ENCODE results near the gene DAPK3. TPM values are rescaled to one million over a fixed set of nuclear protein-coding genes. Genes with fewer than 3 reads are reported as not detected.

DAPK3 gene
- total RNA-seq, 4 donors from 2014 or later, result 38.2 to 60.4 (median 45.9) TPM

GRCh38 chr19:3916033-3916432, 54.9 kb downstream of the DAPK3 start:
- WGBS, 2 donors, result 85 to 95% methylated on average over 5 of the region's 5 CpGs
- TF ChIP-seq POLR2A (IDR thresholded peaks at IDR 0.05) (no peak), CTCF (IDR thresholded peaks at IDR 0.05) (no peak)
- H3K4me3 ChIP-seq, result no peak overlapping the region
- intact Hi-C loops (cut with DNase I), result no loop called here
- no peaks in the 10 kb centered on the region for H3K4me1 ChIP-seq
- H3K36me3 ChIP-seq, result no peaks in the 10 kb centered on the region
- H3K9me3 ChIP-seq, result peaks cover 0 to 7% (median 4%) of the 10 kb centered on the region in 3 donors
- H3K27me3 ChIP-seq, result no peaks in the 10 kb centered on the region
- no peak for DNase-seq
- no peak overlapping the region for H3K27ac ChIP-seq

- intact Hi-C loops (cut with DNase I), result no loop called here
- Histone ChIP-seq H3K36me3 (no peaks in the 10 kb centered on the region), H3K27ac (no peak overlapping the region), H3K27me3 (no peaks in the 10 kb centered on the region), H3K4me3 (no peak overlapping the region), H3K9me3 (peaks cover 0 to 17% (median 5%) of the 10 kb centered on the region in 3 donors), H3K4me1 (no peaks in the 10 kb centered on the region)
- 65 to 70% methylated on average over 5 to 7 of the region's 9 CpGs for WGBS, 2 donors
- DNase-seq, result no peak
- TF ChIP-seq CTCF (IDR thresholded peaks at IDR 0.05) (no peak), POLR2A (IDR thresholded peaks at IDR 0.05) (no peak)
These were observed 56.7 kb downstream of the DAPK3 start for GRCh38 chr19:3914199-3914598.

- 100% methylated on average over 1 of the region's 1 CpG for WGBS, 2 donors
- no peaks in the 10 kb centered on the region for H3K4me1 ChIP-seq
- H3K27me3 ChIP-seq, result no peaks in the 10 kb centered on the region
- no peak for TF ChIP-seq POLR2A (IDR thresholded peaks at IDR 0.05)
- no peak for TF ChIP-seq CTCF (IDR thresholded peaks at IDR 0.05)
- no peak for DNase-seq
- H3K9me3 ChIP-seq, result peaks cover 0 to 17% (median 5%) of the 10 kb centered on the region in 3 donors
- intact Hi-C loops (cut with DNase I), result no loop called here
- no peaks in the 10 kb centered on the region for H3K36me3 ChIP-seq
- no peak overlapping the region for H3K4me3 ChIP-seq
- no peak overlapping the region for H3K27ac ChIP-seq
These were observed 60.8 kb downstream of the DAPK3 start for GRCh38 chr19:3910105-3910504.

Small RNA genes within 50 kb of the gene (small RNA-seq; reads per million reads assigned to genes)
- gene RN7SL202P (0 reads per million in 4 donors), gene SNORD37 (11.5 to 33.7 (median 24.1) reads per million in 4 donors)

Other genes with a start within 250 kb of the DAPK3 start
- 10 to 100 TPM; 12.9 to 26.5 (median 22.7) TPM for gene APBA3, start 209.4 kb downstream of the DAPK3 start, total RNA-seq
- 10 to 100 TPM; 50.2 to 79.9 (median 60.9) TPM for gene MRPL54, start 208.4 kb downstream of the DAPK3 start, total RNA-seq
- not detected for gene RAX2, start 198.9 kb downstream of the DAPK3 start, total RNA-seq
- 1 to 10 TPM in 3 of 4 donors, not detected in 1; 1.1 to 4.4 (median 2.1) TPM for gene MATK, start 184.7 kb downstream of the DAPK3 start, total RNA-seq
- gene ZFR2, start 102.1 kb downstream of the DAPK3 start, total RNA-seq, result not detected
- gene ATCAY, start 90.4 kb downstream of the DAPK3 start, total RNA-seq, result not detected
- gene NMRK2, start 38.0 kb downstream of the DAPK3 start, total RNA-seq, result not detected
- gene EEF2, start 14.4 kb upstream of the DAPK3 start, total RNA-seq, result 1,000 to 10,000 TPM; 1,210 to 2,054 (median 1,565) TPM
- gene PIAS4, start 36.6 kb upstream of the DAPK3 start, total RNA-seq, result 10 to 100 TPM; 11.4 to 15.1 (median 13.0) TPM
- 100 to 1,000 TPM in 1 of 4 donors, 10 to 100 TPM in 3; 60.5 to 187 (median 81.2) TPM for gene ZBTB7A, start 95.8 kb upstream of the DAPK3 start, total RNA-seq
- 100 to 1,000 TPM in 1 of 4 donors, 10 to 100 TPM in 3; 76.9 to 128 (median 93.8) TPM for gene MAP2K2, start 153.0 kb upstream of the DAPK3 start, total RNA-seq
- gene CREB3L3, start 182.5 kb upstream of the DAPK3 start, total RNA-seq, result not detected
- 10 to 100 TPM in 3 of 4 donors, 1 to 10 TPM in 1; 9.0 to 23.3 (median 18.3) TPM for gene SIRT6, start 211.5 kb upstream of the DAPK3 start, total RNA-seq
- 1 to 10 TPM in 1 of 4 donors, under 1 TPM in 3; 0.04 to 2.0 (median 0.44) TPM for gene ANKRD24, start 211.6 kb upstream of the DAPK3 start, total RNA-seq

Measured in esophagus squamous epithelium (tissue), 5 donors.